Activated naive CD8-positive, alpha-beta T cell (primary cell): Measurements from ENCODE around the gene TOMM20.

Source experiments
- H3K27ac Mint-ChIP-seq: one replicate; pipeline ENCODE4 v1.8.0; 2021; ENCODE audit warnings: mixed read lengths
- H3K27me3 Mint-ChIP-seq: one replicate; pipeline ENCODE4 v1.8.0; 2021; ENCODE audit warnings: mixed read lengths
- H3K36me3 Mint-ChIP-seq: one replicate; pipeline ENCODE4 v1.8.0; 2021; ENCODE audit warnings: mixed read lengths
- H3K4me1 Mint-ChIP-seq: one replicate; pipeline ENCODE4 v1.8.0; 2021; ENCODE audit warnings: low read depth, mixed read lengths
- H3K4me3 Mint-ChIP-seq: one replicate; pipeline ENCODE4 v1.8.0; 2021; ENCODE audit warnings: mild to moderate bottlenecking, mixed read lengths
- H3K9me3 Mint-ChIP-seq: one replicate; pipeline ENCODE4 v1.8.0; 2021; ENCODE audit warnings: low read depth, mixed read lengths

Gene TOMM20

GRCh38 chr1:235149824-235150223 lies 21.2 kb upstream of the TOMM20 start:
- H3K36me3 Mint-ChIP-seq = peaks cover 7% of the 10 kb centered on the region
- H3K9me3 Mint-ChIP-seq = no peaks in the 10 kb centered on the region
- peak overlapping the region; percentile 13 for H3K27ac Mint-ChIP-seq
- H3K4me1 Mint-ChIP-seq = peaks cover 41% of the 10 kb centered on the region
- H3K4me3 Mint-ChIP-seq = no peak overlapping the region
- H3K27me3 Mint-ChIP-seq = no peaks in the 10 kb centered on the region

GRCh38 chr1:235147269-235147668 lies 18.6 kb upstream of the TOMM20 start:
- no peaks in the 10 kb centered on the region for H3K9me3 Mint-ChIP-seq
- no peak overlapping the region for H3K27ac Mint-ChIP-seq
- peaks cover 25% of the 10 kb centered on the region for H3K4me1 Mint-ChIP-seq
- H3K4me3 Mint-ChIP-seq = no peak overlapping the region
- H3K27me3 Mint-ChIP-seq = no peaks in the 10 kb centered on the region
- peaks cover 2% of the 10 kb centered on the region for H3K36me3 Mint-ChIP-seq

GRCh38 chr1:235145639-235146038 lies 17.0 kb upstream of the TOMM20 start:
- Mint-ChIP-seq H3K27ac (no peak overlapping the region), H3K36me3 (peaks cover 2% of the 10 kb centered on the region), H3K4me1 (peaks cover 13% of the 10 kb centered on the region)

GRCh38 chr1:235142991-235143390 lies 14.4 kb upstream of the TOMM20 start:
- H3K9me3 Mint-ChIP-seq = no peaks in the 10 kb centered on the region
- no peaks in the 10 kb centered on the region for H3K27me3 Mint-ChIP-seq
- H3K4me1 Mint-ChIP-seq = peaks cover 19% of the 10 kb centered on the region
- H3K36me3 Mint-ChIP-seq = peaks cover 7% of the 10 kb centered on the region
- H3K27ac Mint-ChIP-seq = no peak overlapping the region
- no peak overlapping the region for H3K4me3 Mint-ChIP-seq

More at GRCh38 chr1:235145639-235146038, 17.0 kb upstream of the TOMM20 start:
- Mint-ChIP-seq H3K9me3 (no peaks in the 10 kb centered on the region), H3K4me3 (no peak overlapping the region), H3K27me3 (no peaks in the 10 kb centered on the region)

GRCh38 chr1:235139315-235139714 lies 10.7 kb upstream of the TOMM20 start:
- H3K27ac Mint-ChIP-seq = peak overlapping the region; percentile 88
- no peaks in the 10 kb centered on the region for H3K27me3 Mint-ChIP-seq
- peaks cover 15% of the 10 kb centered on the region for H3K4me1 Mint-ChIP-seq
- H3K36me3 Mint-ChIP-seq = peaks cover 14% of the 10 kb centered on the region
- H3K4me3 Mint-ChIP-seq = no peak overlapping the region
- H3K9me3 Mint-ChIP-seq = no peaks in the 10 kb centered on the region

- H3K27me3 Mint-ChIP-seq = no peaks in the 10 kb centered on the region
- peaks cover 14% of the 10 kb centered on the region for H3K36me3 Mint-ChIP-seq
- H3K27ac Mint-ChIP-seq = peak overlapping the region; percentile 88
- H3K4me3 Mint-ChIP-seq = peak overlapping the region; percentile 30
- H3K9me3 Mint-ChIP-seq = no peaks in the 10 kb centered on the region
- peaks cover 15% of the 10 kb centered on the region for H3K4me1 Mint-ChIP-seq
These were observed 10.2 kb upstream of the TOMM20 start for GRCh38 chr1:235138821-235139220.

- Mint-ChIP-seq H3K27me3 (no peaks in the 10 kb centered on the region), H3K27ac (peak overlapping the region; percentile 64), H3K36me3 (peaks cover 14% of the 10 kb centered on the region), H3K4me3 (no peak overlapping the region), H3K4me1 (peaks cover 13% of the 10 kb centered on the region), H3K9me3 (no peaks in the 10 kb centered on the region)
These were observed 7.5 kb upstream of the TOMM20 start for GRCh38 chr1:235136111-235136510.

GRCh38 chr1:235134171-235134570 lies 5.5 kb upstream of the TOMM20 start:
- peaks cover 16% of the 10 kb centered on the region for H3K36me3 Mint-ChIP-seq

GRCh38 chr1:235133086-235133485 lies 4.4 kb upstream of the TOMM20 start:
- Mint-ChIP-seq H3K4me1 (peaks cover 9% of the 10 kb centered on the region), H3K9me3 (no peaks in the 10 kb centered on the region), H3K27me3 (no peaks in the 10 kb centered on the region), H3K36me3 (peaks cover 12% of the 10 kb centered on the region), H3K27ac (peak overlapping the region; percentile 4), H3K4me3 (no peak overlapping the region)

More at GRCh38 chr1:235134171-235134570, 5.5 kb upstream of the TOMM20 start:
- Mint-ChIP-seq H3K9me3 (no peaks in the 10 kb centered on the region), H3K27me3 (no peaks in the 10 kb centered on the region), H3K27ac (peak overlapping the region; percentile 75), H3K4me3 (no peak overlapping the region), H3K4me1 (peaks cover 13% of the 10 kb centered on the region)

- Mint-ChIP-seq H3K4me1 (peaks cover 13% of the 10 kb centered on the region), H3K4me3 (no peak overlapping the region), H3K27me3 (no peaks in the 10 kb centered on the region), H3K36me3 (peaks cover 15% of the 10 kb centered on the region), H3K27ac (peak overlapping the region; percentile 43), H3K9me3 (no peaks in the 10 kb centered on the region)
These were observed 3.3 kb upstream of the TOMM20 start for GRCh38 chr1:235131961-235132360.

- Mint-ChIP-seq H3K27me3 (no peaks in the 10 kb centered on the region), H3K4me3 (no peak overlapping the region), H3K9me3 (no peaks in the 10 kb centered on the region), H3K36me3 (peaks cover 14% of the 10 kb centered on the region), H3K4me1 (peaks cover 23% of the 10 kb centered on the region), H3K27ac (peak overlapping the region; percentile 41)
These were observed 2.2 kb upstream of the TOMM20 start for GRCh38 chr1:235130766-235131270.

- Mint-ChIP-seq H3K27ac (peak overlapping the region; percentile 97), H3K4me1 (peaks cover 30% of the 10 kb centered on the region), H3K27me3 (no peaks in the 10 kb centered on the region), H3K36me3 (peaks cover 14% of the 10 kb centered on the region), H3K9me3 (no peaks in the 10 kb centered on the region), H3K4me3 (peak overlapping the region; percentile 59)
These were observed 1.3 kb upstream of the TOMM20 start for GRCh38 chr1:235129774-235130570.

- Mint-ChIP-seq H3K36me3 (peaks cover 18% of the 10 kb centered on the region), H3K27ac (peak overlapping the region; percentile 97), H3K4me3 (peak overlapping the region; percentile 98), H3K27me3 (no peaks in the 10 kb centered on the region), H3K9me3 (no peaks in the 10 kb centered on the region), H3K4me1 (peaks cover 48% of the 10 kb centered on the region)
These were observed 743 bp downstream of the TOMM20 start for GRCh38 chr1:235127732-235128455.

GRCh38 chr1:235127203-235127602 lies 1.4 kb downstream of the TOMM20 start:
- H3K36me3 Mint-ChIP-seq = peaks cover 22% of the 10 kb centered on the region
- peaks cover 54% of the 10 kb centered on the region for H3K4me1 Mint-ChIP-seq
- peak overlapping the region; percentile 98 for H3K4me3 Mint-ChIP-seq
- no peaks in the 10 kb centered on the region for H3K9me3 Mint-ChIP-seq
- no peaks in the 10 kb centered on the region for H3K27me3 Mint-ChIP-seq
- H3K27ac Mint-ChIP-seq = peak overlapping the region; percentile 97

GRCh38 chr1:235124665-235125064 lies 4.0 kb downstream of the TOMM20 start:
- H3K4me3 Mint-ChIP-seq = peak overlapping the region; percentile 80
- no peaks in the 10 kb centered on the region for H3K27me3 Mint-ChIP-seq
- H3K27ac Mint-ChIP-seq = peak overlapping the region; percentile 89
- peaks cover 58% of the 10 kb centered on the region for H3K4me1 Mint-ChIP-seq
- H3K36me3 Mint-ChIP-seq = peaks cover 19% of the 10 kb centered on the region
- H3K9me3 Mint-ChIP-seq = no peaks in the 10 kb centered on the region
